Measurements from ENCODE around the gene DIDO1.

GRCh38 chr20:62961799-62962198 is 35.5 kb upstream of the DIDO1 start:
- TF ChIP-seq, protein P1, sequence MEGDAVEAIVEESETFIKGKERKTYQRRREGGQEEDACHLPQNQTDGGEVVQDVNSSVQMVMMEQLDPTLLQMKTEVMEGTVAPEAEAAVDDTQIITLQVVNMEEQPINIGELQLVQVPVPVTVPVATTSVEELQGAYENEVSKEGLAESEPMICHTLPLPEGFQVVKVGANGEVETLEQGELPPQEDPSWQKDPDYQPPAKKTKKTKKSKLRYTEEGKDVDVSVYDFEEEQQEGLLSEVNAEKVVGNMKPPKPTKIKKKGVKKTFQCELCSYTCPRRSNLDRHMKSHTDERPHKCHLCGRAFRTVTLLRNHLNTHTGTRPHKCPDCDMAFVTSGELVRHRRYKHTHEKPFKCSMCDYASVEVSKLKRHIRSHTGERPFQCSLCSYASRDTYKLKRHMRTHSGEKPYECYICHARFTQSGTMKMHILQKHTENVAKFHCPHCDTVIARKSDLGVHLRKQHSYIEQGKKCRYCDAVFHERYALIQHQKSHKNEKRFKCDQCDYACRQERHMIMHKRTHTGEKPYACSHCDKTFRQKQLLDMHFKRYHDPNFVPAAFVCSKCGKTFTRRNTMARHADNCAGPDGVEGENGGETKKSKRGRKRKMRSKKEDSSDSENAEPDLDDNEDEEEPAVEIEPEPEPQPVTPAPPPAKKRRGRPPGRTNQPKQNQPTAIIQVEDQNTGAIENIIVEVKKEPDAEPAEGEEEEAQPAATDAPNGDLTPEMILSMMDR (IDR thresholded peaks at IDR 0.05 in 4 of 5, conservative IDR thresholded peaks at IDR 0.05 in 1 of 5): no peak
- no peak for TF ChIP-seq POLR2A (IDR thresholded peaks at IDR 0.05)

All from gastrocnemius medialis (tissue), 4 donors.